OCI-LY3 (cell line): Measurements from ENCODE around the gene SGPP2.

Experiments used
- H2AFZ ChIP-seq: fragments of 200-600, 300-600 bp; shearing (Covaris generic); 2 replicates; pipeline ENCODE4 v1.6.0; 2014; ENCODE audit warnings: antibody characterized with exemption, low read depth, low read length
- H3K27ac ChIP-seq: fragments of 200-600, 300-600 bp; sonication (generic); 2 replicates; pipeline ENCODE4 v1.5.1; 2014; ENCODE audit warnings: mild to moderate bottlenecking, low read length, moderate library complexity, mixed read lengths
- H3K27me3 ChIP-seq: fragments of 200-600, 300-600 bp; sonication (generic); 2 replicates; pipeline ENCODE4 v1.6.1; 2014; ENCODE audit warnings: low read depth, low read length, mixed read lengths
- H3K36me3 ChIP-seq: fragments of 200-600, 300-600 bp; sonication (generic); replicated peaks from 2 replicates; pipeline ENCODE3; 2014; ENCODE audit warnings: low read depth, low read length, mixed read lengths
- H3K4me1 ChIP-seq: fragments of 300-600, 200-600 bp; sonication (generic); 2 replicates; pipeline ENCODE4 v1.6.1; 2014; ENCODE audit warnings: low read length, mixed read lengths
- H3K4me2 ChIP-seq: fragments of 200-600, 300-600 bp; sonication (generic); 2 replicates; pipeline ENCODE4 v1.6.1; 2014; ENCODE audit warnings: low read length, mixed read lengths
- H3K4me3 ChIP-seq: fragments of 300-600, 200-600 bp; sonication (generic); 2 replicates; pipeline ENCODE4 v1.5.1; 2014; ENCODE audit warnings: antibody characterized with exemption, mild to moderate bottlenecking, low read length, moderate library complexity
- H3K79me2 ChIP-seq: fragments of 300-600, 200-600 bp; shearing (Covaris generic); 2 replicates; pipeline ENCODE4 v1.6.1; 2014; ENCODE audit warnings: mild to moderate bottlenecking, low read length, mixed read lengths
- H3K9ac ChIP-seq: fragments of 300-600, 200-600 bp; shearing (Covaris generic); 2 replicates; pipeline ENCODE4 v1.6.0; 2014; ENCODE audit warnings: mild to moderate bottlenecking, low read length, moderate library complexity
- H3K9me3 ChIP-seq: fragments of 200-600, 300-600 bp; shearing (Covaris generic); 2 replicates; pipeline ENCODE4 v1.6.1; 2014; ENCODE audit warnings: low read length, mixed read lengths; ENCODE audit not compliant: insufficient read depth
- H4K20me1 ChIP-seq: fragments of 200-600, 300-600 bp; sonication (generic); 2 replicates; pipeline ENCODE4 v1.6.1; 2016; ENCODE audit warnings: low read length, mixed read lengths; ENCODE audit not compliant: insufficient read depth
- CTCF ChIP-seq: fragments of 200-600, 300-600 bp; sonication (generic); IDR thresholded peaks from 2 replicates; pipeline ENCODE4 v1.5.1; 2014; ENCODE audit warnings: antibody characterized with exemption, low read length, low read depth
- EZH2phosphoT487 ChIP-seq: fragments of 200-600 bp; shearing (Covaris generic); IDR thresholded peaks from 2 replicates; pipeline ENCODE4 v1.6.1; 2018; ENCODE audit warnings: antibody characterized with exemption, mixed run types, low read depth

Gene SGPP2

GRCh38 chr2:222439692-222440091 lies 15.3 kb downstream of the SGPP2 start:
- no peak overlapping the region for H3K27ac ChIP-seq
- H3K79me2 ChIP-seq: peaks cover 4% of the 10 kb centered on the region; the same call in 1 of the 2 replicates
- H3K4me2 ChIP-seq: no peak overlapping the region
- TF ChIP-seq EZH2phosphoT487 (no peak), CTCF (no peak)
- no peaks in the 10 kb centered on the region for H3K27me3 ChIP-seq
- no peak overlapping the region for H2AFZ ChIP-seq
- no peaks in the 10 kb centered on the region for H3K9me3 ChIP-seq
- no peaks in the 10 kb centered on the region for H4K20me1 ChIP-seq
- peaks cover under 1% of the 10 kb centered on the region; the same call in 1 of the 2 replicates for H3K4me1 ChIP-seq
- no peak overlapping the region for H3K9ac ChIP-seq
- H3K4me3 ChIP-seq: no peak overlapping the region
- H3K36me3 ChIP-seq: no peaks in the 10 kb centered on the region

GRCh38 chr2:222440673-222441422 lies 16.5 kb downstream of the SGPP2 start:
- Histone ChIP-seq H4K20me1 (no peaks in the 10 kb centered on the region), H3K4me1 (no peaks in the 10 kb centered on the region), H3K27ac (no peak overlapping the region), H3K36me3 (no peaks in the 10 kb centered on the region), H2AFZ (no peak overlapping the region), H3K79me2 (peaks cover 4% of the 10 kb centered on the region; the same call in 1 of the 2 replicates), H3K9ac (no peak overlapping the region), H3K4me2 (no peak overlapping the region), H3K27me3 (no peaks in the 10 kb centered on the region), H3K9me3 (no peaks in the 10 kb centered on the region), H3K4me3 (no peak overlapping the region)
- TF ChIP-seq CTCF (no peak), EZH2phosphoT487 (no peak)

GRCh38 chr2:222442665-222443064 lies 18.3 kb downstream of the SGPP2 start:
- Histone ChIP-seq H3K9me3 (no peaks in the 10 kb centered on the region), H3K27me3 (no peaks in the 10 kb centered on the region), H3K4me2 (no peak overlapping the region), H3K79me2 (peaks cover 4% of the 10 kb centered on the region; the same call in 1 of the 2 replicates), H3K27ac (no peak overlapping the region), H4K20me1 (no peaks in the 10 kb centered on the region), H3K36me3 (no peaks in the 10 kb centered on the region), H2AFZ (no peak overlapping the region), H3K4me3 (no peak overlapping the region), H3K9ac (no peak overlapping the region), H3K4me1 (no peaks in the 10 kb centered on the region)
- TF ChIP-seq EZH2phosphoT487 (no peak), CTCF (no peak)

GRCh38 chr2:222445227-222445626 lies 20.9 kb downstream of the SGPP2 start:
- Histone ChIP-seq H3K9ac (no peak overlapping the region), H3K9me3 (no peaks in the 10 kb centered on the region), H3K27me3 (no peaks in the 10 kb centered on the region), H4K20me1 (no peaks in the 10 kb centered on the region), H2AFZ (no peak overlapping the region), H3K36me3 (no peaks in the 10 kb centered on the region), H3K27ac (no peak overlapping the region), H3K4me1 (peaks cover 4% of the 10 kb centered on the region; the same call in 1 of the 2 replicates), H3K79me2 (peaks cover 4% of the 10 kb centered on the region; the same call in 1 of the 2 replicates), H3K4me2 (no peak overlapping the region), H3K4me3 (no peak overlapping the region)
- TF ChIP-seq CTCF: no peak
- no peak for TF ChIP-seq EZH2phosphoT487
